Lung (tissue), 12 donors: Measurements from ENCODE around the gene CRTC3. TPM values are rescaled to one million over a fixed set of nuclear protein-coding genes. Genes with fewer than 3 reads are reported as not detected.
"Not testable (repeated sequence)": the region's sequence is repeated elsewhere in the genome, so short reads cannot be mapped to it uniquely, and the experiment has no call there.

ENCODE experiments used
- ATAC-seq: fragments of 200-7000 bp; cut with Tn5 transposase; one replicate; pipeline ENCODE4 v1.9.1; 2020; ENCODE audit warnings: moderate number of reproducible peaks; ENCODE audit not compliant: insufficient read depth, low FRiP score
- DNase-seq, 3 donors: peaks; one replicate each; pipeline ENCODE4 v3.0.0-alpha.2; 2013 to 2017
- H3K27ac ChIP-seq, 2 donors: one replicate each; pipeline ENCODE4 v1.5.1; 2013; ENCODE audit warnings: mild to moderate bottlenecking in 2 of 2, moderate library complexity in 2 of 2, control low read depth in 1 of 2, inconsistent platforms in 1 of 2, low read depth in 1 of 2, low read length in 1 of 2
- H3K27me3 ChIP-seq, 3 donors: one replicate each; pipeline ENCODE4 v1.5.1; 2013; ENCODE audit warnings: low read length in 2 of 3; ENCODE audit not compliant: control insufficient read depth in 3 of 3, insufficient read depth in 3 of 3
- H3K36me3 ChIP-seq, 4 donors: one replicate each; pipeline ENCODE4 v1.5.1; 2013; ENCODE audit warnings: low read length in 4 of 4, mild to moderate bottlenecking in 1 of 4, moderate library complexity in 1 of 4; ENCODE audit not compliant: control insufficient read depth in 4 of 4, insufficient read depth in 4 of 4
- H3K4me1 ChIP-seq, 5 donors: one replicate each; pipeline ENCODE4 v1.5.1; 2013; ENCODE audit warnings: low read length in 5 of 5, mild to moderate bottlenecking in 2 of 5, moderate library complexity in 1 of 5; ENCODE audit not compliant: control insufficient read depth in 5 of 5, insufficient read depth in 5 of 5
- H3K4me3 ChIP-seq: one replicate; pipeline ENCODE4 v1.5.1; 2013; ENCODE audit warnings: mild to moderate bottlenecking, control low read depth, moderate library complexity
- H3K9ac ChIP-seq, 2 donors: one replicate each; pipeline ENCODE4 v1.5.1; 2013; ENCODE audit warnings: low read length in 2 of 2, control low read depth in 1 of 2; ENCODE audit not compliant: insufficient read depth in 1 of 2
- H3K9me3 ChIP-seq, 4 donors: one replicate each; pipeline ENCODE4 v1.5.1; 2013; ENCODE audit warnings: low read length in 3 of 4, mild to moderate bottlenecking in 1 of 4, moderate library complexity in 1 of 4; ENCODE audit not compliant: control insufficient read depth in 4 of 4, insufficient read depth in 3 of 4
- WGBS, 2 donors: extraction: QIAGEN DNeasy Blood & Tissue Kit; methylation state at CpG; one replicate each; pipeline ENCODE4 v1.1.7; 2013; 5-methylcytosine and 5-hydroxymethylcytosine counted together
- polyA plus RNA-seq, 2 donors: library from polyadenylated mRNA; stranded (reverse); fragments of 200-250 nt; gene quantifications; one replicate each; pipeline ENCODE4 v1.2.1, GENCODE V29; 2013
- total RNA-seq, 2 donors: library from RNA; depleted of rRNA in 1 of 2; stranded (reverse); fragments of >200 nt in 1 of 2; gene quantifications; one replicate each; pipeline ENCODE4 v1.2.1, GENCODE V29; 2014 to 2021
- TF ChIP-seq, protein P1 (sequence below): IDR thresholded peaks from 2 replicates; pipeline ENCODE4 v1.5.1; 2012; ENCODE audit warnings: mild to moderate bottlenecking; ENCODE audit errors: control extremely low read depth, extremely low read depth
- donor health status: control.
- donor health status: control.
- donor health status: Bipolar disorder and iron deficiency.
- donor health status: healthy.
- donor health status: DM: yes; HTN: yes; CAD: no.

CRTC3 gene
- total and polyA plus RNA-seq, 4 donors = 12.0 to 47.9 (median 28.2) TPM

GRCh38 chr15:90633360-90633759 lies 103.6 kb downstream of the CRTC3 start:
- no peak for DNase-seq
- Histone ChIP-seq H3K9ac (no peak overlapping the region), H3K4me1 (no peaks in the 10 kb centered on the region), H3K4me3 (no peak overlapping the region), H3K36me3 (peaks cover 36 to 39% (median 36%) of the 10 kb centered on the region in 4 donors), H3K9me3 (no peaks in the 10 kb centered on the region), H3K27ac (no peak overlapping the region), H3K27me3 (no peaks in the 10 kb centered on the region)
- no peak for ATAC-seq
- TF ChIP-seq, protein P1, sequence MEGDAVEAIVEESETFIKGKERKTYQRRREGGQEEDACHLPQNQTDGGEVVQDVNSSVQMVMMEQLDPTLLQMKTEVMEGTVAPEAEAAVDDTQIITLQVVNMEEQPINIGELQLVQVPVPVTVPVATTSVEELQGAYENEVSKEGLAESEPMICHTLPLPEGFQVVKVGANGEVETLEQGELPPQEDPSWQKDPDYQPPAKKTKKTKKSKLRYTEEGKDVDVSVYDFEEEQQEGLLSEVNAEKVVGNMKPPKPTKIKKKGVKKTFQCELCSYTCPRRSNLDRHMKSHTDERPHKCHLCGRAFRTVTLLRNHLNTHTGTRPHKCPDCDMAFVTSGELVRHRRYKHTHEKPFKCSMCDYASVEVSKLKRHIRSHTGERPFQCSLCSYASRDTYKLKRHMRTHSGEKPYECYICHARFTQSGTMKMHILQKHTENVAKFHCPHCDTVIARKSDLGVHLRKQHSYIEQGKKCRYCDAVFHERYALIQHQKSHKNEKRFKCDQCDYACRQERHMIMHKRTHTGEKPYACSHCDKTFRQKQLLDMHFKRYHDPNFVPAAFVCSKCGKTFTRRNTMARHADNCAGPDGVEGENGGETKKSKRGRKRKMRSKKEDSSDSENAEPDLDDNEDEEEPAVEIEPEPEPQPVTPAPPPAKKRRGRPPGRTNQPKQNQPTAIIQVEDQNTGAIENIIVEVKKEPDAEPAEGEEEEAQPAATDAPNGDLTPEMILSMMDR = no peak
- WGBS, 2 donors = 88 to 97% methylated on average over 3 of the region's 3 CpGs

GRCh38 chr15:90636993-90637392 lies 107.3 kb downstream of the CRTC3 start:
- H3K9ac ChIP-seq, H3K4me3 ChIP-seq, ATAC-seq, DNase-seq, H3K4me1 ChIP-seq, H3K9me3 ChIP-seq, H3K27ac ChIP-seq, H3K27me3 ChIP-seq: not testable (repeated sequence)
- 58 to 68% methylated on average over 2 of the region's 3 CpGs for WGBS, 2 donors
- H3K36me3 ChIP-seq = peaks cover 20 to 42% (median 30%) of the 10 kb centered on the region in 4 donors

DNA sequence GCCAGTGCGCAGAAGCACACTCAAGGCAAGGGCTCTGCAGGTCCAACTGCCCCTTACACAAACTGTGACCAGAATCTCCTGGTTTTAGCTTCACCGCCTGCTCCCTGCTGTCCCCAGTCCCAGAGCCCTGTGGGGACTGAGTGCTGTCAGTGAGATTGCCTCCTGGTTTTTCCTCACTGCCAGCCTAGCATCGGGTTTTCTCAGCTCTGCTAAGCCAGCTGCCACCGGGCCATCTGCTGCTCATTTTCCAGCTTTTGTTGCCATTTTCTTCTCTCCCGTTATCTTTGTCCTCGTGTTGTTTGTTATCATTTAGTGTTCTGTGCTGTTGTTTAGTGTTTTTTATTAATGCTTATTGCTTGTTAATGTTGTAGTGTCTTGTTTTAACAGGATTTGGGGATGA lies 108.0 kb downstream of the CRTC3 start:
- no peak for ATAC-seq
- DNase-seq = no peak

DNA sequence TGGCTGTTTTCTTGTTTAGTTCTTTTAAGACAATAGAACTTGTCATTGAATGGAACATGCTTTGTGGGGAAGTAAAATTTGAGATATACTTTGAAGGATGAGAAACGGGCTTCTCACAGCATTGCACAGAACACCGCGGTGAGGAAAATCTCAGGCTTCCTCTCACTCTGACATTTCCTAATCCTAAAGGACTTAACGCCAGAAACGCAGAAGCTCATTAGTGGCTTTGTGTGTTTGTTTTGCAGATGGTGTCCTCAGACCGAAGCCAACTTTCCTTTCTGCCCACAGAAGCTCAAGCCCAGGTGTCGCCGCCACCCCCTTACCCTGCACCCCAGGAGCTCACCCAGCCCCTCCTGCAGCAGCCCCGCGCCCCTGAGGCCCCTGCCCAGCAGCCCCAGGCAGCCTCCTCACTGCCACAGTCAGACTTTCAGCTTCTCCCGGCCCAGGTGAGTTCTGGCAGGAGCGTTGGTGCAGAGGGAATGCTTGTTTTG lies 108.5 kb downstream of the CRTC3 start:
- TF ChIP-seq, protein P1 = no peak
- WGBS, 2 donors = 51 to 66% methylated on average over 12 of the region's 12 CpGs

More for the DNA sequence above, 108.0 kb downstream of the CRTC3 start:
- H3K36me3 ChIP-seq = peaks cover 24 to 43% (median 36%) of the 10 kb centered on the region in 4 donors
- no peak overlapping the region for H3K27ac ChIP-seq
- H3K4me3 ChIP-seq = no peak overlapping the region
- no peak overlapping the region for H3K9ac ChIP-seq
- WGBS, 2 donors = 87 to 90% methylated on average over 6 of the region's 6 CpGs
- no peaks in the 10 kb centered on the region for H3K4me1 ChIP-seq
- no peaks in the 10 kb centered on the region for H3K9me3 ChIP-seq
- H3K27me3 ChIP-seq = no peaks in the 10 kb centered on the region
- TF ChIP-seq, protein P1 = no peak

More for the DNA sequence above, 108.5 kb downstream of the CRTC3 start:
- DNase-seq (no peak), ATAC-seq (no peak)
- H3K4me1 ChIP-seq = no peaks in the 10 kb centered on the region
- no peak overlapping the region for H3K4me3 ChIP-seq
- peaks cover 26 to 46% (median 37%) of the 10 kb centered on the region in 4 donors for H3K36me3 ChIP-seq
- H3K9ac ChIP-seq = no peak overlapping the region
- no peak overlapping the region for H3K27ac ChIP-seq
- no peaks in the 10 kb centered on the region for H3K9me3 ChIP-seq
- no peaks in the 10 kb centered on the region for H3K27me3 ChIP-seq
